Esophagus squamous epithelium (tissue), 4 donors: Measurements from ENCODE around the gene SETD1A.

Experiments
- POLR2A ChIP-seq, 4 donors: fragments of 450-650 bp; IDR thresholded peaks; one replicate each; pipeline ENCODE4 v1.6.1; 2017; ENCODE audit warnings: antibody characterized with exemption in 4 of 4, mild to moderate bottlenecking in 4 of 4, moderate library complexity in 3 of 4
- TF ChIP-seq, protein P1 (sequence below), 6 experiments: fragments of 450-650 bp in 4 of 6; fragments of 200-600 bp in 2 of 6; sonication (generic) in 2 of 6; IDR thresholded peaks; one replicate each; pipeline ENCODE4 v1.5.1; 2016 to 2019; ENCODE audit warnings: antibody characterized with exemption in 6 of 6, mild to moderate bottlenecking in 4 of 6, moderate library complexity in 4 of 6

DNA sequence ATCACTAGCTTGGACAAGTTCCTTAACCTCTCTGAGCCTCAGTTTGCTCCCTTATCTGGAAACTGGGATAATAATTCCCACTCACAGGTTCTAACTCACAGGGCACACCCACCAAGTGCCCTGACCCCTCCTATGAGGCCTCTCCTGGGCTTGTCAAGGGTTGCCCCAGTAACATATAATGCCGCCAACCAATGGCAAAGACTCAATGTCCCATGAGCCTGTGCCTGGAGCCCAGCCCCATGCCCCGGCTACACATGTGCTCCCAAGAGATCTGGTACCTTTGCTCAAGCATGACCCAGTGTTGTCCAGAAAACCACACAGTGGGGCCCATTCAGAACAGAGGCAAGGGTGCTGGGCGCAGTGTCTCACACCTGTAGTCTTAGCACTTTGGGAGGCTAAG, 42.7 kb upstream of the SETD1A start:
- no peak for TF ChIP-seq POLR2A (IDR thresholded peaks at IDR 0.05)
- TF ChIP-seq, protein P1, sequence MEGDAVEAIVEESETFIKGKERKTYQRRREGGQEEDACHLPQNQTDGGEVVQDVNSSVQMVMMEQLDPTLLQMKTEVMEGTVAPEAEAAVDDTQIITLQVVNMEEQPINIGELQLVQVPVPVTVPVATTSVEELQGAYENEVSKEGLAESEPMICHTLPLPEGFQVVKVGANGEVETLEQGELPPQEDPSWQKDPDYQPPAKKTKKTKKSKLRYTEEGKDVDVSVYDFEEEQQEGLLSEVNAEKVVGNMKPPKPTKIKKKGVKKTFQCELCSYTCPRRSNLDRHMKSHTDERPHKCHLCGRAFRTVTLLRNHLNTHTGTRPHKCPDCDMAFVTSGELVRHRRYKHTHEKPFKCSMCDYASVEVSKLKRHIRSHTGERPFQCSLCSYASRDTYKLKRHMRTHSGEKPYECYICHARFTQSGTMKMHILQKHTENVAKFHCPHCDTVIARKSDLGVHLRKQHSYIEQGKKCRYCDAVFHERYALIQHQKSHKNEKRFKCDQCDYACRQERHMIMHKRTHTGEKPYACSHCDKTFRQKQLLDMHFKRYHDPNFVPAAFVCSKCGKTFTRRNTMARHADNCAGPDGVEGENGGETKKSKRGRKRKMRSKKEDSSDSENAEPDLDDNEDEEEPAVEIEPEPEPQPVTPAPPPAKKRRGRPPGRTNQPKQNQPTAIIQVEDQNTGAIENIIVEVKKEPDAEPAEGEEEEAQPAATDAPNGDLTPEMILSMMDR (IDR thresholded peaks at IDR 0.05) = no peak
